H1 (cell line): ENCODE results near the gene SPOCK2.

Experiments
- EP300 ChIP-seq, 2 experiments: IDR thresholded peaks; 1 replicate in 1 of 2; 2 replicates in 1 of 2; pipeline ENCODE4 v1.6.1; 2011 to 2012; ENCODE audit warnings: low read depth in 2 of 2, low read length in 2 of 2, mild to moderate bottlenecking in 2 of 2, borderline replicate concordance in 1 of 2, inconsistent platforms in 1 of 2, moderate library complexity in 1 of 2
- POLR2A ChIP-seq, 2 experiments: IDR thresholded peaks; 1 replicate in 1 of 2; 2 replicates in 1 of 2; pipeline ENCODE4 v1.6.1; 2011; ENCODE audit warnings: low read depth in 2 of 2, low read length in 2 of 2, mild to moderate bottlenecking in 2 of 2; ENCODE audit errors: control extremely low read depth in 1 of 2
- POLR2AphosphoS5 ChIP-seq: IDR thresholded peaks from 2 replicates; pipeline ENCODE4 v1.6.1; 2011; ENCODE audit warnings: low read depth, low read length

GRCh38 chr10:72011468-72011867 lies 76.9 kb downstream of the SPOCK2 start:
- TF ChIP-seq EP300 (IDR thresholded peaks at IDR 0.05; ENCODE audit: borderline replicate concordance in 1 of 2, low read depth in 2 of 2, low read length in 2 of 2) (no peak), POLR2A (IDR thresholded peaks at IDR 0.05; ENCODE audit: control extremely low read depth in 1 of 2, low read depth in 2 of 2, low read length in 2 of 2) (no peak), POLR2AphosphoS5 (no peak)
